Glomerular endothelial cell (primary cell): ENCODE results near the gene FCGR1A. TPM values are rescaled to one million over a fixed set of nuclear protein-coding genes. Genes with fewer than 3 reads are reported as not detected.
"Not testable (repeated sequence)": the region's sequence is repeated elsewhere in the genome, so short reads cannot be mapped to it uniquely, and the experiment has no call there.

ENCODE experiments used
- DNase-seq: peaks from one replicate; pipeline ENCODE4 v3.0.0-alpha.2; 2011; ENCODE audit warnings: low read depth, low spot score; ENCODE audit errors: extremely low read depth
- total RNA-seq: library from RNA; depleted of rRNA; stranded (reverse); fragments of >200 nt; gene quantifications from 2 replicates; pipeline ENCODE4 v1.2.3, GENCODE V29; 2015

FCGR1A gene
- total RNA-seq, 1 donor from 2014 or later: not detected

GRCh38 chr1:149775510-149776147 is 6.9 kb upstream of the FCGR1A start:
- not testable (repeated sequence) for DNase-seq

- DNase-seq: not testable (repeated sequence)
Measured at GRCh38 chr1:149777084-149777483, 5.4 kb upstream of the FCGR1A start.

- not testable (repeated sequence) for DNase-seq
Measured at GRCh38 chr1:149778313-149778712, 4.2 kb upstream of the FCGR1A start.

GRCh38 chr1:149781413-149781984 is 995 bp upstream of the FCGR1A start:
- not testable (repeated sequence) for DNase-seq

- not testable (repeated sequence) for DNase-seq
Measured at GRCh38 chr1:149783289-149783688, 795 bp downstream of the FCGR1A start.

DNA sequence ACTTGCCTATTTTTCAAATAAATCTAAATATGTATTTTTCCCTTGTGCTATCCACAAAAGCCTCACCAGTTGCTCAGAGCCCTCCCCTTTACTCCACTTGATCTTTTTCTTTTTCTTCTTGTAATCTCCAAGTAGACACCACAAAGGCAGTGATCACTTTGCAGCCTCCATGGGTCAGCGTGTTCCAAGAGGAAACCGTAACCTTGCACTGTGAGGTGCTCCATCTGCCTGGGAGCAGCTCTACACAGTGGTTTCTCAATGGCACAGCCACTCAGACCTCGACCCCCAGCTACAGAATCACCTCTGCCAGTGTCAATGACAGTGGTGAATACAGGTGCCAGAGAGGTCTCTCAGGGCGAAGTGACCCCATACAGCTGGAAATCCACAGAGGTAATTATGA is 1.4 kb downstream of the FCGR1A start:
- not testable (repeated sequence) for DNase-seq

- DNase-seq: not testable (repeated sequence)
Measured at GRCh38 chr1:149787688-149788451, 5.4 kb downstream of the FCGR1A start.

GRCh38 chr1:149792502-149792901 is 10.0 kb downstream of the FCGR1A start:
- DNase-seq: not testable (repeated sequence)

- DNase-seq: not testable (repeated sequence)
Measured at GRCh38 chr1:149792912-149793515, 10.5 kb downstream of the FCGR1A start.

DNA sequence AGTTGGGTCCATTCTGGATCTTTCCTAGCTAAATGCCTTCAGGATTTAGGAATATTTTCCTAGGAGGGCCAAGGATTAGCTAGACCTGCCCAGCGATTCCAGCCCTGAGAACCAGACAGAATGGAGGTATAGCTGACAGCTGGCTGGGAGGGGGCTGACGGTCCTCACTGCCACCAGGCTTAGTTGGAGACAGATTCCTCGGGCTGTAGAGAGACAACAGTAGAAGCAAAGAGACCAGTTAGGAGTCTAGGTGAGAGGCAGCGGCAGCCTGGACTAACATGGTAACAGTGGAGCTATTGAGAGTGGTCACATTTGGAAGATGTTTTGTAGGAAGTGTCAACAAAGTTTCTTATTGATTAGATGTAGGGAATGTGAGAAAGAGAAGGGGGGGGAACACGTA is 11.4 kb downstream of the FCGR1A start:
- not testable (repeated sequence) for DNase-seq

GRCh38 chr1:149801628-149802027 is 19.1 kb downstream of the FCGR1A start:
- not testable (repeated sequence) for DNase-seq

- not testable (repeated sequence) for DNase-seq
Measured at GRCh38 chr1:149804417-149805080, 22.1 kb downstream of the FCGR1A start.

DNA sequence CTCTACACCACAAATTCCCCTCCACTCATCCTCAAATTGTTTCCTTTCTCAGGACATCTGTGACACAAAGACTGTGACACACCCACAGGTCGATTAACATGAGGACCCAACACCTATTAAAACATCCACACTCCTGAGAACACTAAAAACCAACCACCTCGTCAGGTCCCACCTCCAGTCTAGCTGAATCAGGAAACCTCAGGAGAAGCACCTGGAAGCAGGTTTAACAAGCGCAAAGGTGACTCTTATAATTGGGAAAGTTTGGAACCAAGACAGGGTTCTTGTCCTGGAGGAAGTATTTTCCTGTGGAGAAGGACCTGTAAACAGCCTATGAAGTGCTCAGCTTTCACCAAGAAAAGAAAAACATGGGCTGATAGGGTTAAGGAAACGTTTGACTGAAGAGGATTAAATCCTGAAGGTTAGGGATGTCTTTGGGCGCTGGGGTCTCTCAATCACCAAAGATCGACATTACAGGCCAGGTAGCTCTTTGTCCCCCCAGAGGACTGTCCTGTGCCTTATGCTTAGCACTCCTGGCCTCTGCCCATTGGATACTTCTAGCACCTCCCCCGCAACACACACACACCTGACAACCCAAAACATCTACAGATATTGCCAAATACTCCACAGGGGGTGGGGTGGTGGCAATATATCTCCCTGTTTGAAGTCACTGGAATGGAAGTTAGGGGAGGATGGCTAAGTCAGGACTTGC is 28.4 kb downstream of the FCGR1A start:
- not testable (repeated sequence) for DNase-seq

GRCh38 chr1:149811514-149811889 is 29.0 kb downstream of the FCGR1A start:
- not testable (repeated sequence) for DNase-seq

- DNase-seq: peak; percentile 50
Measured at GRCh38 chr1:149811890-149812829, 29.7 kb downstream of the FCGR1A start.

DNA sequence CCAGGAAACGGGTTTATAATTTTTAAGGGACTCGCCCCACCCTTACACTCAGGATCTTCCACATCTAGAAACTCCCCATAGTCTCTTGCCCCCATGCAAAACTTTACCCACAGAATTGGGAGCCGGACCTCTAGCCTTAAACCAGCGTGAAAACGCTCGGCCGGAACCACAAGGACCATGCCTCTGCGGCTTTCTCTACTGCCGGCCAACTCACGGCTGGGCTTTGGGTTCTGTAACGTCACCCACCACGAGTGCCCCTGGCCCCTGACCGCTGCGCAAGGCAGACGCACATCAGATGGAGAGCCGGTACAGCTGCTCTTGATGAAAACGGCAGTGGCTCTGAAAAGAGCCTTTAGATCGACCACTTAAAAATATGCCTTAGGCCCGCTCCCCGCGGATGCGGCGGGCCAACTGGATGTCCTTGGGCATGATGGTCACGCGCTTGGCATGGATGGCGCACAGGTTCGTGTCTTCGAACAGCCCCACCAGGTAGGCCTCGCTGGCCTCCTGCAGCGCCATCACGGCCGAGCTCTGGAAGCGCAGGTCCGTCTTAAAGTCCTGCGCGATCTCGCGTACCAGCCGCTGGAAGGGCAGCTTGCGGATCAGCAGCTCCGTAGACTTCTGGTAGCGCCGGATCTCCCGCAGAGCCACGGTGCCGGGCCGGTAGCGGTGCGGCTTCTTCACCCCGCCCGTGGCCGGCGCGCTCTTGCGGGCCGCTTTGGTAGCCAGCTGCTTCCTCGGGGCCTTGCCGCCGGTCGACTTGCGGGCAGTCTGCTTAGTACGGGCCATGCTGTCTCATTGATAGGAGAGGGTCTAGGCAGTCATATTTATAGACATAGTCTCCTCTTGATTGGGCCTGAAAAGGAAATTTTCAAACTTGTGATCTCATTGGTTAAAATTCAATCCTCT is 30.7 kb downstream of the FCGR1A start:
- not testable (repeated sequence) for DNase-seq

- DNase-seq: not testable (repeated sequence)
Measured at GRCh38 chr1:149820387-149820786, 37.9 kb downstream of the FCGR1A start.

DNA sequence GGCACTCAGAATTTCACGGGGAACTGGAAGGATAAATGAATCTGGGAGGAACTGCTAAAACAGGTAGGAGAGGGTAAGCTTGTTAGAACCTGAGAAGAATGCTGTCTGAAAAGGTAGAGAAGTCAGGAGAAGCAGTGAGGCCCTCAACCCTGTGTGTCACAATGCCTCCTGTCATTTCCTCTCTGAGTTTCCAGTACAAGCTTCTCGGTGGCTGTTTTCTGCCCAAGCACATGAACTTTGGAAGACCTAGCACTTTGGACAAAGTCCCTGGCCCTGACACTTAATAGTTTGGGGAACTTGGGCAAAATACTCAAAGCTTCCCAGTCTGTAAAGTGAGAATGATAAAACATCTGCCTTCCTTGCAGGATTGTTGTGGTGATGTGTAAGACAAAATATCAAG is 44.1 kb downstream of the FCGR1A start:
- not testable (repeated sequence) for DNase-seq
